ENCODE results near the gene ARHGEF10L.

DNA sequence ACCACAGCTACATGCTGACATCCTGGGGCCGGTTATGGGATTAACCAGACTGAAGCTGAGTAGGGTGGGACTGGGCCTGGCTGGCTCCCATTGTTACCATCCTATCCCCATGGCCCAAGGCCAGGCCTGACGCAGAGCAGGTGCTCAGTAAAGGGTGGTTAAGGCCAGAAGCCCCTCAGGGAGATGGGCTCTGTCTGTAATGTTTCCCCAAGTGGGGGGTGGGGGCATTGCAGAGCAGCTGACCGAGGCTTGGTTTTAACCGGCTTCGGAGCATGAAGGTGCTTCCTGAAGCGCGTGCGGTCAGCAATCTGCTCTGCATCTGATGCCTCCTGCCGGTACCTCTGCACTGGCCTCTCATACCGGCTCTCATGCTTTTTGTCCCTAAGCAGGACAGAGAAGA lies 132.2 kb downstream of the ARHGEF10L start:
- TF ChIP-seq POLR2A (IDR thresholded peaks at IDR 0.05; ENCODE audit: low read depth, low read length) (no peak), POLR2AphosphoS5 (IDR thresholded peaks at IDR 0.05; ENCODE audit: low read depth, low read length) (no peak), TAF1 (IDR thresholded peaks at IDR 0.05; ENCODE audit: low read depth, low read length) (no peak)
